GM23248 (cell line): ENCODE results near the gene BLTP1. TPM values are rescaled to one million over a fixed set of nuclear protein-coding genes. Genes with fewer than 3 reads are reported as not detected.

Experiments used
- DNase-seq: peaks from one replicate; pipeline ENCODE4 v3.0.0-alpha.2; 2015
- H2AFZ ChIP-seq: fragments of 200-600 bp; sonication (generic); 2 replicates; pipeline ENCODE4 v1.6.1; 2016; ENCODE audit warnings: antibody characterized with exemption
- H3F3A ChIP-seq: fragments of 200-600 bp; sonication (generic); 2 replicates; pipeline ENCODE4 v1.6.1; 2016; ENCODE audit warnings: mild to moderate bottlenecking, antibody characterized with exemption, mixed run types; ENCODE audit not compliant: insufficient read depth
- H3K27ac ChIP-seq: fragments of 200-600 bp; sonication (generic); 2 replicates; pipeline ENCODE4 v1.5.1; 2016; ENCODE audit warnings: mild to moderate bottlenecking
- H3K27me3 ChIP-seq: fragments of 200-600 bp; sonication (generic); replicated peaks from 2 replicates; pipeline ENCODE4 v1.6.1; 2016; ENCODE audit warnings: mild to moderate bottlenecking; ENCODE audit not compliant: insufficient read depth
- H3K36me3 ChIP-seq: fragments of 200-600 bp; sonication (generic); 2 replicates; pipeline ENCODE4 v1.6.1; 2016; ENCODE audit warnings: low read depth, mild to moderate bottlenecking
- H3K4me1 ChIP-seq: fragments of 200-600 bp; sonication (generic); 2 replicates; pipeline ENCODE4 v1.6.1; 2016; ENCODE audit warnings: mild to moderate bottlenecking; ENCODE audit not compliant: insufficient read depth
- H3K4me2 ChIP-seq: fragments of 200-600 bp; sonication (generic); one replicate; pipeline ENCODE4 v1.6.1; 2016; ENCODE audit warnings: mild to moderate bottlenecking; ENCODE audit not compliant: unreplicated experiment
- H3K4me3 ChIP-seq: fragments of 200-600 bp; sonication (generic); 2 replicates; pipeline ENCODE4 v1.5.1; 2016; ENCODE audit warnings: mild to moderate bottlenecking
- H3K79me2 ChIP-seq: fragments of 200-600 bp; sonication (generic); 2 replicates; pipeline ENCODE4 v1.6.1; 2016; ENCODE audit warnings: mild to moderate bottlenecking; ENCODE audit not compliant: insufficient read depth
- H3K9ac ChIP-seq: fragments of 200-600 bp; sonication (generic); 2 replicates; pipeline ENCODE4 v1.6.1; 2016; ENCODE audit warnings: mild to moderate bottlenecking
- H3K9me2 ChIP-seq: fragments of 200-600 bp; sonication (generic); 2 replicates; pipeline ENCODE4 v1.6.1; 2016; ENCODE audit warnings: mixed run types, mild to moderate bottlenecking, moderate library complexity; ENCODE audit not compliant: insufficient read depth
- H3K9me3 ChIP-seq: fragments of 200-600 bp; sonication (generic); one replicate; pipeline ENCODE4 v1.6.1; 2017; ENCODE audit warnings: low read depth
- H4K20me1 ChIP-seq: fragments of 200-600 bp; sonication (generic); 2 replicates; pipeline ENCODE4 v1.6.0; 2016; ENCODE audit not compliant: insufficient read depth
- EZH2 ChIP-seq: fragments of 200-600 bp; sonication (generic); IDR thresholded peaks from 2 replicates; pipeline ENCODE4 v1.6.1; 2018; ENCODE audit warnings: antibody characterized with exemption, mild to moderate bottlenecking; ENCODE audit not compliant: insufficient read depth, poor library complexity, severe bottlenecking
- EZH2phosphoT487 ChIP-seq: fragments of 200-600 bp; sonication (generic); IDR thresholded peaks from 2 replicates; pipeline ENCODE4 v1.6.1; 2018; ENCODE audit warnings: antibody characterized with exemption, moderate library complexity, mild to moderate bottlenecking, low read depth; ENCODE audit not compliant: insufficient read depth
- WGBS, 2 experiments: methylation state at CpG; one replicate each; pipeline ENCODE4 v1.1.6; 2015 to 2017; ENCODE audit warnings: low lambda C conversion rate in 2 of 2, low coverage in 1 of 2; ENCODE audit errors: missing lambda C conversion rate in 2 of 2; 5-methylcytosine and 5-hydroxymethylcytosine counted together
- in situ Hi-C: fragments of 300-500 bp; cut with MboI; formaldehyde crosslinking; loops from 2 replicates; pipeline ENCODE4 v1.15.0; 2020
- polyA plus RNA-seq: library from polyadenylated mRNA; unstranded; fragments of >200 nt; fragmentation: Nextera tagmentation; extraction: Ambion mirVana; gene quantifications from 2 replicates; pipeline ENCODE4 v1.2.1, GENCODE V29; 2016
- total RNA-seq: library from RNA; depleted of rRNA; stranded (reverse); fragments of >200 nt; shearing (Covaris generic); gene quantifications from 2 replicates; pipeline ENCODE4 v1.2.3, GENCODE V29; 2014

Gene BLTP1
- total and polyA plus RNA-seq, 2 experiments from 2014 or later = 9.8 to 41.7 TPM

GRCh38 chr4:122131562-122132157 is 20.5 kb upstream of the BLTP1 start:
- no peaks in the 10 kb centered on the region for H3F3A ChIP-seq
- no peak overlapping the region for H2AFZ ChIP-seq
- H3K36me3 ChIP-seq = no peaks in the 10 kb centered on the region
- TF ChIP-seq EZH2phosphoT487 (no peak), EZH2 (no peak)
- H3K4me2 ChIP-seq = no peak overlapping the region
- no peaks in the 10 kb centered on the region for H4K20me1 ChIP-seq
- no peak overlapping the region for H3K4me3 ChIP-seq
- in situ Hi-C loops = no loop called here
- H3K9ac ChIP-seq = no peak overlapping the region
- no peaks in the 10 kb centered on the region; the same call in 1 of the 2 replicates for H3K9me2 ChIP-seq
- H3K27ac ChIP-seq = no peak overlapping the region
- no peaks in the 10 kb centered on the region for H3K9me3 ChIP-seq
- H3K79me2 ChIP-seq = no peaks in the 10 kb centered on the region
- no peak for DNase-seq
- 36 to 37% methylated on average over 5 of the region's 5 CpGs for WGBS, 2 experiments
- no peaks in the 10 kb centered on the region for H3K27me3 ChIP-seq
- H3K4me1 ChIP-seq = no peaks in the 10 kb centered on the region

GRCh38 chr4:122132891-122133290 is 19.2 kb upstream of the BLTP1 start:
- H3K36me3 ChIP-seq = no peaks in the 10 kb centered on the region
- no peaks in the 10 kb centered on the region for H3F3A ChIP-seq
- H3K4me3 ChIP-seq = no peak overlapping the region
- in situ Hi-C loops = no loop called here
- H3K4me1 ChIP-seq = no peaks in the 10 kb centered on the region
- no peaks in the 10 kb centered on the region for H3K79me2 ChIP-seq
- H2AFZ ChIP-seq = no peak overlapping the region
- H3K9ac ChIP-seq = no peak overlapping the region
- WGBS, 2 experiments = 19 to 26% methylated on average over 3 of the region's 3 CpGs
- no peaks in the 10 kb centered on the region for H3K27me3 ChIP-seq
- H3K9me2 ChIP-seq = no peaks in the 10 kb centered on the region; the same call in 1 of the 2 replicates
- TF ChIP-seq EZH2phosphoT487 (no peak), EZH2 (no peak)
- H3K4me2 ChIP-seq = no peak overlapping the region
- no peaks in the 10 kb centered on the region for H4K20me1 ChIP-seq
- H3K9me3 ChIP-seq = no peaks in the 10 kb centered on the region
- DNase-seq = no peak
- no peak overlapping the region for H3K27ac ChIP-seq

- in situ Hi-C loops = no loop called here
- Histone ChIP-seq H3K27me3 (peaks cover under 1% of the 10 kb centered on the region; the same call in 1 of the 2 replicates), H3F3A (no peaks in the 10 kb centered on the region), H3K4me1 (no peaks in the 10 kb centered on the region), H3K27ac (no peak overlapping the region), H4K20me1 (no peaks in the 10 kb centered on the region), H3K9ac (no peak overlapping the region), H3K9me3 (no peaks in the 10 kb centered on the region), H3K4me2 (no peak overlapping the region), H3K79me2 (no peaks in the 10 kb centered on the region), H3K9me2 (peaks cover 7% of the 10 kb centered on the region; the same call in 1 of the 2 replicates), H3K4me3 (no peak overlapping the region), H3K36me3 (no peaks in the 10 kb centered on the region), H2AFZ (no peak overlapping the region)
- 38 to 44% methylated on average over 3 of the region's 3 CpGs for WGBS, 2 experiments
- TF ChIP-seq EZH2phosphoT487 = no peak
- no peak for TF ChIP-seq EZH2
- no peak for DNase-seq
These were observed 13.0 kb upstream of the BLTP1 start for GRCh38 chr4:122139139-122139538.

GRCh38 chr4:122140834-122141233 is 11.3 kb upstream of the BLTP1 start:
- WGBS, 2 experiments = 75 to 78% methylated on average over 5 of the region's 5 CpGs

More at GRCh38 chr4:122140834-122141233, 11.3 kb upstream of the BLTP1 start:
- Histone ChIP-seq H3K4me1 (no peaks in the 10 kb centered on the region), H3K79me2 (no peaks in the 10 kb centered on the region), H3F3A (no peaks in the 10 kb centered on the region), H3K4me3 (no peak overlapping the region), H3K4me2 (no peak overlapping the region), H4K20me1 (no peaks in the 10 kb centered on the region), H2AFZ (no peak overlapping the region), H3K27me3 (peaks cover 6% of the 10 kb centered on the region; the same call in 1 of the 2 replicates), H3K9ac (no peak overlapping the region), H3K9me3 (no peaks in the 10 kb centered on the region), H3K9me2 (peaks cover 7% of the 10 kb centered on the region; the same call in 1 of the 2 replicates), H3K27ac (no peak overlapping the region), H3K36me3 (no peaks in the 10 kb centered on the region)
- DNase-seq = no peak
- in situ Hi-C loops = no loop called here
- TF ChIP-seq EZH2phosphoT487 (no peak), EZH2 (no peak)
